NCI-H1436 treated with DMSO at 0.1 percent for 48 hours (cell line): ENCODE results near the gene ASB9.
"Not testable (repeated sequence)": the region's sequence is repeated elsewhere in the genome, so short reads cannot be mapped to it uniquely, and the experiment has no call there.

Experiments used
- DNase-seq: peaks from one replicate; lab custom pipeline; 2025; lab: John Stamatoyannopoulos, UW

The ASB9 gene

GRCh38 chrX:15269618-15270521, at the start of gene ASB9:
Gene ASB9, minus strand, starts transcription at chrX:15270083. Its CDS starts 209 bp downstream, at chrX:15269874.
- DNase-seq, result no peak

- DNase-seq, result no peak
Measured at GRCh38 chrX:15319075-15319474, 49.2 kb upstream of the ASB9 start.

GRCh38 chrX:15315509-15315908, 45.6 kb upstream of the ASB9 start, which contains the start of gene ASB11:
Gene ASB11, minus strand, starts transcription at chrX:15315640. Its CDS starts 35 bp downstream, at chrX:15315605.
- DNase-seq, result no peak

- no peak for DNase-seq
Measured at GRCh38 chrX:15314472-15314871, 44.6 kb upstream of the ASB9 start.

GRCh38 chrX:15311119-15311518, 41.2 kb upstream of the ASB9 start:
- no peak for DNase-seq

- peak; percentile 9 for DNase-seq
Measured at GRCh38 chrX:15310117-15310516, 40.2 kb upstream of the ASB9 start.

GRCh38 chrX:15305899-15306298, 36.0 kb upstream of the ASB9 start:
- DNase-seq, result not testable (repeated sequence)

- no peak for DNase-seq
Measured at GRCh38 chrX:15301924-15302323, 32.0 kb upstream of the ASB9 start.

- no peak for DNase-seq
Measured at GRCh38 chrX:15299941-15300851, 30.3 kb upstream of the ASB9 start.

- DNase-seq, result no peak
Measured at GRCh38 chrX:15298780-15299179, 28.9 kb upstream of the ASB9 start.

GRCh38 chrX:15298201-15298600, 28.3 kb upstream of the ASB9 start:
- DNase-seq, result no peak

GRCh38 chrX:15293451-15293850, 23.6 kb upstream of the ASB9 start:
- no peak for DNase-seq

- no peak for DNase-seq
Measured at GRCh38 chrX:15292861-15293260, 23.0 kb upstream of the ASB9 start.

- DNase-seq, result no peak
Measured at GRCh38 chrX:15277604-15278003, 7.7 kb upstream of the ASB9 start.

- no peak for DNase-seq
Measured at GRCh38 chrX:15274946-15275345, 5.1 kb upstream of the ASB9 start.

- DNase-seq, result not testable (repeated sequence)
Measured at GRCh38 chrX:15273275-15273674, 3.4 kb upstream of the ASB9 start.

- DNase-seq, result no peak
Measured at GRCh38 chrX:15271757-15272156, 1.9 kb upstream of the ASB9 start.

GRCh38 chrX:15269120-15269519, 763 bp downstream of the ASB9 start:
- DNase-seq, result no peak

- DNase-seq, result no peak
Measured at GRCh38 chrX:15254852-15255251, 15.0 kb downstream of the ASB9 start.

- no peak for DNase-seq
Measured at GRCh38 chrX:15245896-15246295, 24.0 kb downstream of the ASB9 start.

GRCh38 chrX:15244421-15244820, 25.5 kb downstream of the ASB9 start:
- DNase-seq, result no peak

GRCh38 chrX:15242899-15243555, 26.9 kb downstream of the ASB9 start:
- peak; percentile 20 for DNase-seq
